A549 (cell line): Measurements from ENCODE around the gene LIPH. TPM values are rescaled to one million over a fixed set of nuclear protein-coding genes. Genes with fewer than 3 reads are reported as not detected.
A peak's percentile ranks its signal among the peaks of the same experiment; 100 is the strongest.

Experiments
- ATAC-seq, 2 experiments: fragments of 200-7000 bp in 1 of 2; fragments of >200 bp in 1 of 2; cut with Nextera tagmentation in 1 of 2; cut with Tn5 transposase in 1 of 2; 3 replicates each; pipeline versions ENCODE4 v1.8.0 to v1.9.1; 2018 to 2020; ENCODE audit warnings: mild to moderate bottlenecking in 1 of 2, moderate library complexity in 1 of 2
- CTCF ChIA-PET: fragments of 300-600 bp; sonication (Branson Sonifier 250); formaldehyde crosslinking; extraction: SDS; loops from one replicate; lab custom pipeline; 2021; ENCODE audit warnings: antibody characterized with exemption, inconsistent platforms; lab: Yijun Ruan, JAX
- POLR2A ChIA-PET: fragments of 350-600 bp; formaldehyde crosslinking; extraction: SDS; loops from one replicate; lab custom pipeline; 2021; ENCODE audit warnings: antibody characterized with exemption, inconsistent platforms; lab: Yijun Ruan, JAX
- DNase-seq, 2 experiments: peaks; one replicate each; pipeline versions ENCODE4 v3.0.0 to v3.0.0-alpha.2; 2011 to 2016; ENCODE audit warnings: low read depth in 1 of 2, low spot score in 1 of 2
- FAIRE-seq: peaks from 2 replicates; lab custom pipeline; 2011; peaks lifted over from hg19 to GRCh38; lab: Jason Lieb, UNC
- H3K27ac ChIP-seq, 2 experiments: fragments of >200 bp; sonication (Bioruptor Twin); formaldehyde crosslinking; 3 replicates each; pipeline ENCODE4 v1.5.1; 2016 to 2017
- H3K4me1 ChIP-seq: fragments of >200 bp; sonication (Bioruptor Twin); formaldehyde crosslinking; 3 replicates; pipeline ENCODE4 v1.6.1; 2016
- H3K4me2 ChIP-seq: fragments of >200 bp; sonication (Bioruptor Twin); formaldehyde crosslinking; 3 replicates; pipeline ENCODE4 v1.6.1; 2016
- H3K4me3 ChIP-seq: fragments of >200 bp; sonication (Bioruptor Twin); formaldehyde crosslinking; 3 replicates; pipeline ENCODE4 v1.5.1; 2016
- H3K9me3 ChIP-seq: fragments of >200 bp; sonication (Bioruptor Twin); formaldehyde crosslinking; 3 replicates; pipeline ENCODE4 v1.6.1; 2016
- BHLHE40 ChIP-seq: IDR thresholded peaks from 2 replicates; pipeline ENCODE4 v1.6.1; 2012; ENCODE audit warnings: low read depth, low read length, inconsistent platforms
- CEBPB ChIP-seq, 2 experiments: fragments of >200 bp in 1 of 2; sonication (Bioruptor Twin) in 1 of 2; formaldehyde crosslinking in 1 of 2; IDR thresholded peaks; 2 replicates each; pipeline ENCODE4 v1.6.1; 2012 to 2016
- CHD4 ChIP-seq: fragments of 200-600 bp; sonication (generic); IDR thresholded peaks from 2 replicates; pipeline ENCODE4 v1.6.1; 2016; ENCODE audit warnings: antibody characterized with exemption, mild to moderate bottlenecking, borderline replicate concordance
- FOSL2 ChIP-seq, 2 experiments: fragments of 450-650 bp in 1 of 2; fragments of >200 bp in 1 of 2; sonication (Bioruptor Twin) in 1 of 2; formaldehyde crosslinking; IDR thresholded peaks; 2 replicates each; pipeline versions ENCODE4 v1.5.0 to v1.6.1; 2016 to 2020; ENCODE audit warnings: mild to moderate bottlenecking in 1 of 2, moderate library complexity in 1 of 2
- HOXA7 ChIP-seq: fragments of 250-450 bp; sonication (Bioruptor Pico); IDR thresholded peaks from 2 replicates; pipeline ENCODE4 v1.5.0; 2020; ENCODE audit warnings: mild to moderate bottlenecking, moderate library complexity
- HOXB13 ChIP-seq: fragments of 250-450 bp; sonication (Bioruptor Pico); IDR thresholded peaks from 2 replicates; pipeline ENCODE4 v1.5.0; 2020; ENCODE audit warnings: low read depth, mild to moderate bottlenecking, moderate library complexity
- JUNB ChIP-seq: fragments of >200 bp; sonication (Bioruptor Twin); formaldehyde crosslinking; IDR thresholded peaks from 2 replicates; pipeline ENCODE4 v1.6.1; 2016
- KDM1A ChIP-seq: fragments of 200-600 bp; sonication (generic); IDR thresholded peaks from 2 replicates; pipeline ENCODE4 v1.6.1; 2016; ENCODE audit warnings: low read depth, mild to moderate bottlenecking
- RAD21 ChIP-seq, 2 experiments: fragments of >200 bp in 1 of 2; sonication (Bioruptor Twin) in 1 of 2; formaldehyde crosslinking in 1 of 2; IDR thresholded peaks in 1 of 2; conservative IDR thresholded peaks in 1 of 2; 2 replicates in 1 of 2; 3 replicates in 1 of 2; pipeline ENCODE4 v1.6.1; 2012 to 2018; ENCODE audit warnings: inconsistent platforms in 1 of 2
- SREBF2 ChIP-seq: fragments of 450-650 bp; IDR thresholded peaks from 2 replicates; pipeline ENCODE4 v1.6.1; 2014; ENCODE audit warnings: mild to moderate bottlenecking, moderate library complexity
- ZSCAN20 ChIP-seq: fragments of 250-450 bp; sonication (Bioruptor Pico); IDR thresholded peaks from 2 replicates; pipeline ENCODE4 v1.8.0; 2022; ENCODE audit warnings: mild to moderate bottlenecking, moderate library complexity
- WGBS: methylation state at CpG from one replicate; pipeline ENCODE4 v1.1.6; 2017; ENCODE audit errors: missing lambda C conversion rate; 5-methylcytosine and 5-hydroxymethylcytosine counted together
- polyA plus RNA-seq, 4 experiments: library from polyadenylated mRNA; depleted of rRNA in 3 of 4; stranded (reverse); fragments of >200 nt; fragmentation: RNase III in 1 of 4; extraction: RNeasy Plus Mini Kit Qiagen cat#74134 plus additional on column Dnase treatment in 1 of 4; gene quantifications; 2 replicates in 3 of 4; 3 replicates in 1 of 4; pipeline ENCODE4 v1.2.3, GENCODE V29; 2011 to 2017
- TF ChIP-seq, protein P1 (sequence below): fragments of 250-450 bp; sonication (Bioruptor Pico); IDR thresholded peaks from 2 replicates; pipeline ENCODE4 v1.5.0; 2021; ENCODE audit warnings: mild to moderate bottlenecking, moderate library complexity, borderline replicate concordance
- TF ChIP-seq, protein P2 (sequence below): IDR thresholded peaks from 2 replicates; pipeline ENCODE4 v1.6.1; 2012; ENCODE audit warnings: low read depth, borderline replicate concordance
- TF ChIP-seq, protein P3 (sequence below): fragments of 150-350 bp; IDR thresholded peaks from 2 replicates; pipeline ENCODE4 v1.6.1; 2014; ENCODE audit warnings: low read depth, mild to moderate bottlenecking, low read length
- TF ChIP-seq, protein P4 (sequence below): IDR thresholded peaks from 2 replicates; pipeline ENCODE4 v1.6.1; 2012

The LIPH gene
- polyA plus RNA-seq, 2 of the 4 experiments (the other 2 are of a cell fraction) = 6.9 to 34.9 TPM

DNA sequence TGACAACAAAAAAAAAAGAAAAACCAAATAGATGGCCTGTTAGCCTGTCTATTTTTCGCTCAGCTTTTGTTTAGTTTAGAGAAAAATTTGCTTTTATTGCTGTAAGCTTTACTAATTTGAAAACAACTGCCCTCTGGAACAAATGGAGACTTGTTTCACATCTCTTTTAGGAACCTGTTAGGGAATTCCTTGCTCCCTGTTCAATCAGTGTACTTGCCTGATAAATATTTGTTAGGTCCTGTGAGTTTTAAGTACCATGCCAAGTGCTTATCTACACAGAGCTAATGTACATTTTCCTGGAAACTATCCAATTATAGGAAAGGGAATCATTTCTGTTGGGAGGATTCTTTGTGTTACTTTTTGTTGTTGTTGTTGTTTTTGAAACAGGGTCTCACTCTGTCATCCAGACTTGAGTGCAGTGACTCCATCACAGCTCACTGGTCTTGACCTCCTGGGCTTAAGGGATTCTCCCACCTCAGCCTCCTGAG lies 3.5 kb upstream of the LIPH start:
- ChIA-PET CTCF (interaction anchor here (0.6 to 5.8 kb wide), 3 partner anchors 19 to 736 kb away, joined by 3 to 35 read pairs (median 5); no protein-coding TSS in a partner anchor), POLR2A (no interaction called here)
- Histone ChIP-seq H3K4me1 (peaks cover 29% of the 10 kb centered on the region), H3K9me3 (no peaks in the 10 kb centered on the region), H3K4me2 (no peak overlapping the region), H3K4me3 (no peak overlapping the region), H3K27ac (peak overlapping the region in 1 of 2 experiments; percentile 44; a peak in 3 of 6 replicates)
- TF ChIP-seq, protein P1, sequence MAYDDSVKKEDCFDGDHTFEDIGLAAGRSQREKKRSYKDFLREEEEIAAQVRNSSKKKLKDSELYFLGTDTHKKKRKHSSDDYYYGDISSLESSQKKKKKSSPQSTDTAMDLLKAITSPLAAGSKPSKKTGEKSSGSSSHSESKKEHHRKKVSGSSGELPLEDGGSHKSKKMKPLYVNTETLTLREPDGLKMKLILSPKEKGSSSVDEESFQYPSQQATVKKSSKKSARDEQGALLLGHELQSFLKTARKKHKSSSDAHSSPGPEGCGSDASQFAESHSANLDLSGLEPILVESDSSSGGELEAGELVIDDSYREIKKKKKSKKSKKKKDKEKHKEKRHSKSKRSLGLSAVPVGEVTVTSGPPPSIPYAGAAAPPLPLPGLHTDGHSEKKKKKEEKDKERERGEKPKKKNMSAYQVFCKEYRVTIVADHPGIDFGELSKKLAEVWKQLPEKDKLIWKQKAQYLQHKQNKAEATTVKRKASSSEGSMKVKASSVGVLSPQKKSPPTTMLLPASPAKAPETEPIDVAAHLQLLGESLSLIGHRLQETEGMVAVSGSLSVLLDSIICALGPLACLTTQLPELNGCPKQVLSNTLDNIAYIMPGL = no peak
- DNase-seq = no peak
- ATAC-seq = no peak
- FAIRE-seq = no peak
- 65% methylated on average over 1 of the region's 1 CpG for WGBS

DNA sequence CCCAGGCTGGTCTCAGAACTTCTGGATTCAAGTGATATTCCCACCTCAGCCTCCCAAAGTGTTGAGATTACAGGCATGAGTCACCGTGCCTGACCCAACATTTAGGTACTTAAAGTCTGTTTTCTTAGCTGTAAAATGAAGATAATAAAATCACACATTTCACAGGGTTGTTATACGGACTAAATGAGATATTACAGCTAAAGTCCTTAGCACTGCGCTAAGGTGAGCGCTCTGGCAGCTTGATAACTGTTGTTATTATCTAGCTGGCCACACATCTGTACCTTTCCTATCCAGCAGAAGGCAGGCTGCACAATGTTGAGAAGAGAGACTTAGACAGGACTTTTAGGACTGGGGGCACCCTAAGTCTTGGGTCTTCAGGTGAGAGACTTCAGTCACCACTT lies 2.7 kb upstream of the LIPH start:
- H3K27ac ChIP-seq = peak overlapping the region in 1 of 2 experiments; percentile 52; a peak in 1 of 6 replicates
- ATAC-seq (no peak), FAIRE-seq (no peak), DNase-seq (no peak)
- ChIA-PET CTCF (interaction anchor here (1.8 kb wide), 1 partner anchor 20 kb away, joined by 5 read pairs; no protein-coding TSS in a partner anchor), POLR2A (no interaction called here)
- TF ChIP-seq SREBF2 (no peak), RAD21 (conservative IDR thresholded peaks at IDR 0.05 in 1 of 2, IDR thresholded peaks at IDR 0.05 in 1 of 2) (no peak)
- TF ChIP-seq, protein P2, sequence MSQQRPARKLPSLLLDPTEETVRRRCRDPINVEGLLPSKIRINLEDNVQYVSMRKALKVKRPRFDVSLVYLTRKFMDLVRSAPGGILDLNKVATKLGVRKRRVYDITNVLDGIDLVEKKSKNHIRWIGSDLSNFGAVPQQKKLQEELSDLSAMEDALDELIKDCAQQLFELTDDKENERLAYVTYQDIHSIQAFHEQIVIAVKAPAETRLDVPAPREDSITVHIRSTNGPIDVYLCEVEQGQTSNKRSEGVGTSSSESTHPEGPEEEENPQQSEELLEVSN = no peak
- TF ChIP-seq, protein P1 = no peak
- H3K4me2 ChIP-seq = no peak overlapping the region
- no peak overlapping the region for H3K4me3 ChIP-seq
- no peaks in the 10 kb centered on the region for H3K9me3 ChIP-seq
- peaks cover 35% of the 10 kb centered on the region for H3K4me1 ChIP-seq
- WGBS = 81% methylated on average over 4 of the region's 4 CpGs

DNA sequence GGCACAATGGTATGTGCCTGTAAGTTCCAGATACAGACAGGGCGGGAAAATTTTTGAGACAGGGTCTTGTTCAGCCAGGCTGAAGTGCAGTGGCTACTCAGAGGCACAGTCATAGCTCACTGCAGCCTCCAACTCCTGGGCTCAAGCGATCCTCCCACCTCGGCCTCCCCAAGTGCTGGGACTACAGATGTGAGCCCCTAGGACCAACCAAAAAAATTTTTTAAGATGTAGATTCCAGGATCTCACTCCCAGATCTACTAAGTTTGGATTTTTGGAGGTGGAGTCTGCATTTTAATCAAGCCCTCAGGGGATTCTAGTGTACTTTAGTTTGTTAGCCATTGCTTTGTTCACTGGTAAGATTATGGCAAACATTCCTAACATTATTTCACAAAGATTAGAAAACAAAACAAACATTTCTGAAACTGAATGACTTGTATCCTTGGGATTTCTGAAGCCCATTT lies 2.7 kb downstream of the LIPH start:
- Histone ChIP-seq H3K4me2 (peak overlapping the region; percentile 66), H3K4me3 (peak overlapping the region; percentile 52; the same call in 2 of the 3 replicates), H3K27ac (peak overlapping the region; percentile 83 to 86), H3K4me1 (peaks cover 64% of the 10 kb centered on the region), H3K9me3 (no peaks in the 10 kb centered on the region)
- peak in 1 of 2 experiments; percentile 17; a peak in 2 of 6 replicates for ATAC-seq
- 54% methylated on average over 2 of the region's 3 CpGs for WGBS
- peak in 1 of 2 experiments; percentile 57 for DNase-seq
- ChIA-PET CTCF (interaction anchor here (0.6 to 2.1 kb wide), 4 partner anchors 10 to 89 kb away, joined by 3 to 9 read pairs (median 4); no protein-coding TSS in a partner anchor), POLR2A (no interaction called here)
- TF ChIP-seq HOXA7 (no peak), KDM1A (peak; percentile 67; the same call in 1 of the 2 replicates), CHD4 (peak; percentile 35; the same call in 1 of the 2 replicates), HOXB13 (no peak)
- TF ChIP-seq, protein P3, sequence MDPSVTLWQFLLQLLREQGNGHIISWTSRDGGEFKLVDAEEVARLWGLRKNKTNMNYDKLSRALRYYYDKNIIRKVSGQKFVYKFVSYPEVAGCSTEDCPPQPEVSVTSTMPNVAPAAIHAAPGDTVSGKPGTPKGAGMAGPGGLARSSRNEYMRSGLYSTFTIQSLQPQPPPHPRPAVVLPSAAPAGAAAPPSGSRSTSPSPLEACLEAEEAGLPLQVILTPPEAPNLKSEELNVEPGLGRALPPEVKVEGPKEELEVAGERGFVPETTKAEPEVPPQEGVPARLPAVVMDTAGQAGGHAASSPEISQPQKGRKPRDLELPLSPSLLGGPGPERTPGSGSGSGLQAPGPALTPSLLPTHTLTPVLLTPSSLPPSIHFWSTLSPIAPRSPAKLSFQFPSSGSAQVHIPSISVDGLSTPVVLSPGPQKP = no peak
- FAIRE-seq = no peak

DNA sequence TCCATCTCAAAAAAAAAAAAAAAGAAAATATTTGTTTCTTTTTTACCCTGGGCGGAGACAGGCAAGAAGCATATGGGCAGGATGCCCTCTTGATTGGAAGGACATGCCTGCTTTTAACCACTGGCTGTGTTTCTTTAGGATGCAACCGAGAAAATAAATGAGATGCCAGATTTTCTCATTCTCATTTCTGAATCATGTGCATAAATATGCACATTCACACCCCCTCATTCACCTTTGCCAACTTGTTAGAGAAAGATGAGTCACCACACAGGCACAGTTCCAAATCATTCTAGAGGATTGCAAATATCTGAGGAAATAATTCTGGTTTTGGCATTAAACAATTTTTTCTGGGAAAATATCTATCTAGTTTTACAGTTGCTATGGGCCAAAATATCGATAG lies 3.3 kb downstream of the LIPH start:
- Histone ChIP-seq H3K9me3 (no peaks in the 10 kb centered on the region), H3K27ac (peak overlapping the region; percentile 83 to 86), H3K4me3 (no peak overlapping the region), H3K4me2 (peak overlapping the region; percentile 66), H3K4me1 (peaks cover 65% of the 10 kb centered on the region)
- ChIA-PET POLR2A (interaction anchor here (0.6 to 0.7 kb wide), 2 partner anchors 18 to 31 kb away, joined by 3 to 6 read pairs; no protein-coding TSS in a partner anchor), CTCF (interaction anchor here (0.6 to 2.1 kb wide), 4 partner anchors 11 to 88 kb away, joined by 3 to 9 read pairs (median 4); no protein-coding TSS in a partner anchor)
- ATAC-seq = peak; percentile 18 to 60; a peak in 5 of 6 replicates
- peak; percentile 68 for TF ChIP-seq JUNB
- TF ChIP-seq, protein P4, sequence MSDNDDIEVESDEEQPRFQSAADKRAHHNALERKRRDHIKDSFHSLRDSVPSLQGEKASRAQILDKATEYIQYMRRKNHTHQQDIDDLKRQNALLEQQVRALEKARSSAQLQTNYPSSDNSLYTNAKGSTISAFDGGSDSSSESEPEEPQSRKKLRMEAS = 0 out of 2 replicates have a peak, but pooled peaks have one; percentile 22
- no peak for TF ChIP-seq BHLHE40
- TF ChIP-seq FOSL2 (IDR thresholded peaks at IDR 0.05) = peak; percentile 67
- TF ChIP-seq FOSL2 (CRISPR knock-in tag; IDR thresholded peaks at IDR 0.05) = peak; percentile 97
- peak; percentile 44 to 68; a peak in 2 of 4 replicates for TF ChIP-seq CEBPB (IDR thresholded peaks at IDR 0.05)
- TF ChIP-seq ZSCAN20 (CRISPR knock-in tag) = no peak
- no peak for FAIRE-seq
- 21% methylated on average over 3 of the region's 3 CpGs for WGBS
- DNase-seq = peak; percentile 68 to 83
